ENCODE data around the gene UBE2K. TPM values are rescaled to one million over a fixed set of nuclear protein-coding genes. Genes with fewer than 3 reads are reported as not detected.

The UBE2K gene
- total and polyA plus RNA-seq, 2 of the 13 experiments (the other 11 are each of a cell fraction or from before 2014, with no cell fraction given) = 36.2 to 81.0 TPM

GRCh38 chr4:39698424-39699009 is 581 bp downstream of the UBE2K start (continued):
- TF ChIP-seq MAF1 (CRISPR knock-in tag; IDR thresholded peaks at IDR 0.05; ENCODE audit: borderline replicate concordance) = 0 out of 2 replicates have a peak, but pooled peaks have one; percentile 7
- no peak for TF ChIP-seq CBX2 (IDR thresholded peaks at IDR 0.05; ENCODE audit: low read depth, low read length)
- TF ChIP-seq CBX2 (CRISPR knock-in tag; IDR thresholded peaks at IDR 0.05; ENCODE audit: low read depth) = no peak

GRCh38 chr4:39699687-39700409 is 1.9 kb downstream of the UBE2K start:
- in situ Hi-C loops (cut with HindIII; ENCODE audit: extremely low pct_ligation_motif_present, low pct_unique_long_range_greater_than_20kb) = loop anchor here (10.0 kb wide), 1 partner anchor 275 kb away; the partner anchor contains the start of gene PDS5A
- Histone ChIP-seq H2AFZ (ENCODE audit: low read length) (no peak overlapping the region), H3K9me3 (ENCODE audit: low read length) (no peaks in the 10 kb centered on the region), H3K27ac (ENCODE audit: extremely low read length, insufficient read depth, low read length) (peak overlapping the region; percentile 96), H3K79me2 (ENCODE audit: insufficient read depth, low read length) (peaks cover 67% of the 10 kb centered on the region), H3K36me3 (replicated peaks in 1 of 2; ENCODE audit: control insufficient read depth in 1 of 2, insufficient read depth in 2 of 2, low read length in 2 of 2) (peaks cover 2 to 5% of the 10 kb centered on the region in 2 experiments; a peak in 2 of 5 replicates), H3K27me3 (ENCODE audit: control insufficient read depth in 1 of 2, insufficient read depth in 2 of 2, low read length in 2 of 2) (no peaks in the 10 kb centered on the region; a peak in 1 of 5 replicates), H3K9ac (ENCODE audit: insufficient read depth, low read depth, low read length) (peak overlapping the region; percentile 96), H4K20me1 (ENCODE audit: insufficient read depth, low read length) (peaks cover 53% of the 10 kb centered on the region), H3K4me2 (ENCODE audit: low read depth, low read length) (peak overlapping the region; percentile 90), H3K4me3 (replicated peaks in 1 of 3; ENCODE audit: insufficient read depth in 1 of 3, low read depth in 2 of 3, low read length in 3 of 3) (peak overlapping the region; percentile 74 to 95 (median 79); a peak in 5 of 6 replicates), H3K4me1 (ENCODE audit: insufficient read depth, low read length) (peaks cover 38% of the 10 kb centered on the region)
- WGBS (ENCODE audit: low lambda C conversion rate) = 10% methylated on average over 4 of the region's 4 CpGs
- peak; percentile 30 for FAIRE-seq
- intact Hi-C loops (cut with micrococcal nuclease; ENCODE audit: unreplicated experiment) = loop anchor here (1.0 to 5.0 kb wide), 2 partner anchors 9 to 823 kb away; no protein-coding TSS in a partner anchor
- no peak for ATAC-seq
- CTCF ChIA-PET (ENCODE audit: low intra/inter-chr PET ratio, low total read pairs) = no interaction called here
- POLR2A ChIA-PET = no interaction called here
- peak; percentile 42 for DNase-seq (ENCODE audit: low spot score)
- no TSS peak for BruUV-seq (replicated peaks)
- TF ChIP-seq ZNF318 (CRISPR knock-in tag; IDR thresholded peaks at IDR 0.05) (no peak), SIX1 (CRISPR knock-in tag; IDR thresholded peaks at IDR 0.05; ENCODE audit: borderline replicate concordance) (no peak), RCOR2 (CRISPR knock-in tag; IDR thresholded peaks at IDR 0.05) (no peak), ZNF7 (CRISPR knock-in tag; IDR thresholded peaks at IDR 0.05) (no peak), ARHGAP35 (CRISPR knock-in tag; IDR thresholded peaks at IDR 0.05; ENCODE audit: borderline replicate concordance) (no peak), BHLHE40 (IDR thresholded peaks at IDR 0.05; ENCODE audit: low read length) (no peak), NFE2 (CRISPR knock-in tag; IDR thresholded peaks at IDR 0.05) (peak; percentile 46; the same call in 1 of the 2 replicates)
- TF ChIP-seq, protein P1, sequence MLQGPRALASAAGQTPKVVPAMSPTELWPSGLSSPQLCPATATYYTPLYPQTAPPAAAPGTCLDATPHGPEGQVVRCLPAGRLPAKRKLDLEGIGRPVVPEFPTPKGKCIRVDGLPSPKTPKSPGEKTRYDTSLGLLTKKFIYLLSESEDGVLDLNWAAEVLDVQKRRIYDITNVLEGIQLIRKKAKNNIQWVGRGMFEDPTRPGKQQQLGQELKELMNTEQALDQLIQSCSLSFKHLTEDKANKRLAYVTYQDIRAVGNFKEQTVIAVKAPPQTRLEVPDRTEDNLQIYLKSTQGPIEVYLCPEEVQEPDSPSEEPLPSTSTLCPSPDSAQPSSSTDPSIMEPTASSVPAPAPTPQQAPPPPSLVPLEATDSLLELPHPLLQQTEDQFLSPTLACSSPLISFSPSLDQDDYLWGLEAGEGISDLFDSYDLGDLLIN (CRISPR knock-in tag; IDR thresholded peaks at IDR 0.05; ENCODE audit: borderline replicate concordance) = no peak

Data from HepG2 (cell line).